SH-SY5Y (cell line): Measurements from ENCODE around the gene DNAJC15.

Source experiments
- GATA2 ChIP-seq: IDR thresholded peaks from 2 replicates; pipeline ENCODE4 v1.6.1; 2011; ENCODE audit warnings: mild to moderate bottlenecking, low read depth, low read length
- GATA3 ChIP-seq: IDR thresholded peaks from 2 replicates; pipeline ENCODE4 v1.6.1; 2011; ENCODE audit warnings: low read depth, mild to moderate bottlenecking, low read length, moderate library complexity

DNA sequence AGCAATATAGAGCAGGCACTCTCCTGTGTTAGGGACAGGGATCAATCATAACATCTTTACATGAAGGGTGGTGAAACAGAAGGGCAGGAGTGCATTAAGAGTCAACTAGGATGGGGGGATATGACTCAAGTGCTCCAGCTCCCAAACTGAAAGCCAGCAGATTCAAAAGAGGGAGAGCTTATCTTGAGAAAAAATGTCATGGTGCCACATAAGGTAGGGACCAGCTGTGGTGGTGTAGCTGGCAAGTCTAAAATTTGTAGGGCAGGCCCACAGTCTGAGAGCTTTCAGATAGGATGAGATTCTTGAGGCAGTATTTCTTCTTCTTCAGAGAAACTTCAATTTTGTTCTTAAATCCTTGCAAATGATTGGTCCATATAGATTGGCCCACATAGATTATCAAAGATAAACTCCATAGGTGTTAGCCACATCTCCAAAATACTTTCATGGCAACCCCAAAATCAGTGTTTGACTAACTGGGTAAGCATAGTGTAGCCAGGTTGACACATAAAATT, 19.1 kb downstream of the DNAJC15 start:
- no peak for TF ChIP-seq GATA3
- TF ChIP-seq GATA2, result no peak
